Transverse colon (tissue), 4 donors: ENCODE measurements around the gene RRBP1. TPM values are rescaled to one million over a fixed set of nuclear protein-coding genes. Genes with fewer than 3 reads are reported as not detected.

Experiments used
- DNase-seq: peaks from one replicate; pipeline ENCODE4 v3.0.0-alpha.2; 2019
- H3K27ac ChIP-seq, 4 donors: fragments of 200-600 bp; sonication (generic); 2 replicates each; pipeline ENCODE4 v1.5.1; 2016 to 2018; ENCODE audit warnings: inconsistent platforms in 4 of 4
- H3K27me3 ChIP-seq: fragments of 200-600 bp; sonication (generic); 2 replicates; pipeline ENCODE4 v1.5.1; 2017; ENCODE audit warnings: inconsistent platforms
- H3K36me3 ChIP-seq, 4 donors: fragments of 200-600 bp; sonication (generic); 2 replicates each; pipeline ENCODE4 v1.5.1; 2017 to 2019; ENCODE audit warnings: inconsistent platforms in 4 of 4
- H3K4me1 ChIP-seq, 4 donors: fragments of 200-600 bp; sonication (generic); 2 replicates each; pipeline ENCODE4 v1.5.1; 2017 to 2020; ENCODE audit warnings: inconsistent platforms in 4 of 4
- H3K4me3 ChIP-seq, 4 donors: fragments of 200-600 bp; sonication (generic); 1 replicate in 1 of 4; 2 replicates in 3 of 4; pipeline versions ENCODE4 v1.5.1 to v1.6.1; 2017 to 2019; ENCODE audit warnings: inconsistent platforms in 4 of 4
- H3K9me3 ChIP-seq, 2 donors: fragments of 200-600 bp; sonication (generic); 2 replicates each; pipeline ENCODE4 v1.5.1; 2017 to 2019; ENCODE audit warnings: inconsistent platforms in 2 of 2
- EP300 ChIP-seq: sonication (generic); formaldehyde crosslinking; IDR thresholded peaks from one replicate; pipeline ENCODE4 v1.6.1; 2017; ENCODE audit warnings: antibody characterized with exemption, low read depth
- POLR2A ChIP-seq: fragments of 450-650 bp; IDR thresholded peaks from one replicate; pipeline ENCODE4 v1.6.1; 2016; ENCODE audit warnings: antibody characterized with exemption, mild to moderate bottlenecking, moderate library complexity
- POLR2AphosphoS5 ChIP-seq, 3 donors: sonication (generic); formaldehyde crosslinking; IDR thresholded peaks; one replicate each; pipeline ENCODE4 v1.6.1; 2016; ENCODE audit warnings: antibody characterized with exemption in 3 of 3
- whole genome bisulfite sequencing, 2 donors: methylation state at CpG; one replicate each; pipeline ENCODE4 v1.1.5; 2018; ENCODE audit warnings: low coverage in 1 of 2; 5-methylcytosine and 5-hydroxymethylcytosine counted together
- in situ Hi-C, 4 donors: fragments of 200-750 bp; cut with MboI; loops; one replicate each; pipeline versions ENCODE4 v1.15.0 to v1.15.1; 2017; ENCODE audit warnings: low sequenced_read_pairs in 3 of 4, low pct_ligation_motif_present in 1 of 4, low pct_unique_long_range_greater_than_20kb in 1 of 4
- intact Hi-C: fragments of 100-400 bp; cut with DNase I; formaldehyde crosslinking; loops from one replicate; pipeline ENCODE4 v1.15.1; 2023; ENCODE audit warnings: low total_unique reads
- total RNA-seq, 4 donors: library from RNA; depleted of rRNA; stranded (reverse); fragments of >200 nt; gene quantifications; one replicate each; pipeline ENCODE4 v1.1.0, GENCODE V29; 2016
- TF ChIP-seq, protein P1 (sequence below), 5 experiments: fragments of 200-600 bp in 3 of 5; fragments of 450-650 bp in 2 of 5; sonication (generic) in 3 of 5; IDR thresholded peaks; 1 replicate in 2 of 5; 2 replicates in 3 of 5; pipeline ENCODE4 v1.5.1; 2016 to 2017; ENCODE audit warnings: antibody characterized with exemption in 5 of 5, inconsistent platforms in 3 of 5, mild to moderate bottlenecking in 2 of 5, moderate library complexity in 1 of 5

Gene RRBP1
- total RNA-seq, 4 donors from 2014 or later: 219 to 403 (median 288) TPM

- Histone ChIP-seq H3K4me3 (no peak overlapping the region), H3K27ac (peak overlapping the region; percentile 57 to 79 (median 74)), H3K36me3 (no peaks in the 10 kb centered on the region), H3K9me3 (no peaks in the 10 kb centered on the region), H3K4me1 (peaks cover 15 to 87% (median 40%) of the 10 kb centered on the region in 4 donors), H3K27me3 (no peaks in the 10 kb centered on the region)
- TF ChIP-seq, protein P1, sequence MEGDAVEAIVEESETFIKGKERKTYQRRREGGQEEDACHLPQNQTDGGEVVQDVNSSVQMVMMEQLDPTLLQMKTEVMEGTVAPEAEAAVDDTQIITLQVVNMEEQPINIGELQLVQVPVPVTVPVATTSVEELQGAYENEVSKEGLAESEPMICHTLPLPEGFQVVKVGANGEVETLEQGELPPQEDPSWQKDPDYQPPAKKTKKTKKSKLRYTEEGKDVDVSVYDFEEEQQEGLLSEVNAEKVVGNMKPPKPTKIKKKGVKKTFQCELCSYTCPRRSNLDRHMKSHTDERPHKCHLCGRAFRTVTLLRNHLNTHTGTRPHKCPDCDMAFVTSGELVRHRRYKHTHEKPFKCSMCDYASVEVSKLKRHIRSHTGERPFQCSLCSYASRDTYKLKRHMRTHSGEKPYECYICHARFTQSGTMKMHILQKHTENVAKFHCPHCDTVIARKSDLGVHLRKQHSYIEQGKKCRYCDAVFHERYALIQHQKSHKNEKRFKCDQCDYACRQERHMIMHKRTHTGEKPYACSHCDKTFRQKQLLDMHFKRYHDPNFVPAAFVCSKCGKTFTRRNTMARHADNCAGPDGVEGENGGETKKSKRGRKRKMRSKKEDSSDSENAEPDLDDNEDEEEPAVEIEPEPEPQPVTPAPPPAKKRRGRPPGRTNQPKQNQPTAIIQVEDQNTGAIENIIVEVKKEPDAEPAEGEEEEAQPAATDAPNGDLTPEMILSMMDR (IDR thresholded peaks at IDR 0.05): no peak
- TF ChIP-seq POLR2AphosphoS5 (IDR thresholded peaks at IDR 0.05): no peak
- no peak for TF ChIP-seq POLR2A
- no peak for TF ChIP-seq EP300
- intact Hi-C loops (no loop called here), in situ Hi-C loops (no loop called here)
- no peak for DNase-seq
- 82 to 97% methylated on average over 3 to 4 of the region's 4 CpGs for WGBS, 2 donors
These were observed 88.1 kb downstream of the RRBP1 start for GRCh38 chr20:17593902-17594301.

- Histone ChIP-seq H3K4me1 (peaks cover 8 to 95% (median 42%) of the 10 kb centered on the region in 4 donors), H3K27me3 (no peaks in the 10 kb centered on the region), H3K9me3 (no peaks in the 10 kb centered on the region), H3K4me3 (peak overlapping the region in 1 of 4 donors; percentile 1), H3K36me3 (no peaks in the 10 kb centered on the region), H3K27ac (peak overlapping the region; percentile 63 to 79 (median 74))
- WGBS, 2 donors: 49 to 57% methylated on average over 1 of the region's 1 CpG
- DNase-seq: no peak
- in situ Hi-C loops: no loop called here
- TF ChIP-seq POLR2A: no peak
- no peak for TF ChIP-seq POLR2AphosphoS5 (IDR thresholded peaks at IDR 0.05)
- no peak for TF ChIP-seq EP300
- TF ChIP-seq, protein P1 (IDR thresholded peaks at IDR 0.05): no peak
- intact Hi-C loops: no loop called here
These were observed 91.8 kb downstream of the RRBP1 start for GRCh38 chr20:17590245-17590644.

DNA sequence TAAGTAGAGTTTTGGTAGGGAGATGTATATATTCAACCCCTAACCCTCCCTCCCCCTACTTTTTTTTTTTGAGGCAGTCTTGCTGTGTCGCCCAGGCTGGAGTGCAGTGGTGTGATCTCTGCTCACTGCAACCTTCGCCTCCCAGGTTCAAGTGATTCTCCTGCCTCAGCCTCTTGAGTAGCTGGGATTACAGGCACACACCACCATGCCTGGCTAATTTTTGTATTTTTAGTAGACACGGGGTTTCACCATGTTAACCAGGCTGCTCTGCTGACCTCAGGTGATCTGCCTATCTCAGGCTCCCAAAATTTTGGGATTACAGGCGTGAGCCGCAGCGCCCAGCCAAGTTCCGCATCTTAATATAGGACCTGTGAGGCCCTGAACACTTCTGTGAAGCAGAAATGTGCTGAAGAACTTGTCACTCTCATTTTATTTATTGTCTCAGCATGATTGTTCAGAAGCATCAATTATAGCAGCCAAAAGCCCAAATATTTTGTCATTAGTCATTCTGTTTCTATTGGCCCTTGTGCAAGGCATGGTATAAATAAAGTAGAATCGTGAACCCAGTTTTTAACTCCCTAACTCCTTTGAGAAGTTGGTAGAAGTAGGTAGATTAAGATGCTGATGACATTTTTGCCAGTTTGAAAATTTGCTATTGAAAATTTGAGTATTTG, 92.7 kb downstream of the RRBP1 start:
- intact Hi-C loops: no loop called here
- DNase-seq: no peak
- Histone ChIP-seq H3K36me3 (no peaks in the 10 kb centered on the region), H3K4me3 (peak overlapping the region in 1 of 4 donors; percentile 1), H3K4me1 (peaks cover 11 to 95% (median 41%) of the 10 kb centered on the region in 4 donors), H3K27ac (peak overlapping the region; percentile 63 to 79 (median 74)), H3K27me3 (no peaks in the 10 kb centered on the region), H3K9me3 (no peaks in the 10 kb centered on the region)
- in situ Hi-C loops: no loop called here
- TF ChIP-seq, protein P1 (IDR thresholded peaks at IDR 0.05): no peak
- TF ChIP-seq POLR2A: no peak
- peak in 1 of 3 donors; percentile 51 for TF ChIP-seq POLR2AphosphoS5 (IDR thresholded peaks at IDR 0.05)
- 67 to 69% methylated on average over 1 to 8 of the region's 8 CpGs for WGBS, 2 donors

DNA sequence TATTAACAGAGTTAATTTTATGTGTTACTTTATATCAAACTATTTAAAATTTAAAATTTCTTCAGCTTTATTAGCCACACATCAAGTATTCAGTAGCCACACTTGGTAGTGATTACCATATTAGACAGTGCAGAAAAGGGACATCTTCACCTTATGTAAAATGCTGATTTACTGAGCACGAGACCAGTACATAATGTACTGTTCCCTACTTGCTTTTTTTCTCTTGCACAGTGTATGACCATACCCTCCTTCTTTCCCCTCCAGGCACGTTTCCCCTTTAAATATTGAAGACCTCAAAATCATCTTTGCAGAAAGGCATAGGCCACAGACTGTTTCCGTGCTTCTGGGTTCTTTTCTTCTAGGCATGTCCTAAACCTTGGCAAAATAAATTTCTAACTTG, 94.2 kb downstream of the RRBP1 start:
- in situ Hi-C loops (no loop called here), intact Hi-C loops (no loop called here)
- peaks cover 11 to 91% (median 33%) of the 10 kb centered on the region in 4 donors for H3K4me1 ChIP-seq
- 54 to 62% methylated on average over 3 of the region's 3 CpGs for WGBS, 2 donors
- no peaks in the 10 kb centered on the region for H3K36me3 ChIP-seq
- H3K9me3 ChIP-seq: no peaks in the 10 kb centered on the region
- H3K27ac ChIP-seq: peak overlapping the region; percentile 63 to 79 (median 74)
- no peak for TF ChIP-seq POLR2A
- TF ChIP-seq, protein P1 (IDR thresholded peaks at IDR 0.05): no peak
- no peak for TF ChIP-seq POLR2AphosphoS5 (IDR thresholded peaks at IDR 0.05)
- TF ChIP-seq EP300: no peak
- H3K27me3 ChIP-seq: no peaks in the 10 kb centered on the region
- H3K4me3 ChIP-seq: no peak overlapping the region
- no peak for DNase-seq
